GM23248 (cell line): Measurements from ENCODE around the gene RGS14. TPM values are rescaled to one million over a fixed set of nuclear protein-coding genes. Genes with fewer than 3 reads are reported as not detected.

ENCODE experiments used
- DNase-seq: peaks from one replicate; pipeline ENCODE4 v3.0.0-alpha.2; 2015
- H2AFZ ChIP-seq: fragments of 200-600 bp; sonication (generic); 2 replicates; pipeline ENCODE4 v1.6.1; 2016; ENCODE audit warnings: antibody characterized with exemption
- H3F3A ChIP-seq: fragments of 200-600 bp; sonication (generic); 2 replicates; pipeline ENCODE4 v1.6.1; 2016; ENCODE audit warnings: mild to moderate bottlenecking, antibody characterized with exemption, mixed run types; ENCODE audit not compliant: insufficient read depth
- H3K27ac ChIP-seq: fragments of 200-600 bp; sonication (generic); 2 replicates; pipeline ENCODE4 v1.5.1; 2016; ENCODE audit warnings: mild to moderate bottlenecking
- H3K27me3 ChIP-seq: fragments of 200-600 bp; sonication (generic); replicated peaks from 2 replicates; pipeline ENCODE4 v1.6.1; 2016; ENCODE audit warnings: mild to moderate bottlenecking; ENCODE audit not compliant: insufficient read depth
- H3K36me3 ChIP-seq: fragments of 200-600 bp; sonication (generic); 2 replicates; pipeline ENCODE4 v1.6.1; 2016; ENCODE audit warnings: low read depth, mild to moderate bottlenecking
- H3K4me1 ChIP-seq: fragments of 200-600 bp; sonication (generic); 2 replicates; pipeline ENCODE4 v1.6.1; 2016; ENCODE audit warnings: mild to moderate bottlenecking; ENCODE audit not compliant: insufficient read depth
- H3K4me2 ChIP-seq: fragments of 200-600 bp; sonication (generic); one replicate; pipeline ENCODE4 v1.6.1; 2016; ENCODE audit warnings: mild to moderate bottlenecking; ENCODE audit not compliant: unreplicated experiment
- H3K4me3 ChIP-seq: fragments of 200-600 bp; sonication (generic); 2 replicates; pipeline ENCODE4 v1.5.1; 2016; ENCODE audit warnings: mild to moderate bottlenecking
- H3K79me2 ChIP-seq: fragments of 200-600 bp; sonication (generic); 2 replicates; pipeline ENCODE4 v1.6.1; 2016; ENCODE audit warnings: mild to moderate bottlenecking; ENCODE audit not compliant: insufficient read depth
- H3K9ac ChIP-seq: fragments of 200-600 bp; sonication (generic); 2 replicates; pipeline ENCODE4 v1.6.1; 2016; ENCODE audit warnings: mild to moderate bottlenecking
- H3K9me2 ChIP-seq: fragments of 200-600 bp; sonication (generic); 2 replicates; pipeline ENCODE4 v1.6.1; 2016; ENCODE audit warnings: mixed run types, mild to moderate bottlenecking, moderate library complexity; ENCODE audit not compliant: insufficient read depth
- H3K9me3 ChIP-seq: fragments of 200-600 bp; sonication (generic); one replicate; pipeline ENCODE4 v1.6.1; 2017; ENCODE audit warnings: low read depth
- H4K20me1 ChIP-seq: fragments of 200-600 bp; sonication (generic); 2 replicates; pipeline ENCODE4 v1.6.0; 2016; ENCODE audit not compliant: insufficient read depth
- EZH2 ChIP-seq: fragments of 200-600 bp; sonication (generic); IDR thresholded peaks from 2 replicates; pipeline ENCODE4 v1.6.1; 2018; ENCODE audit warnings: antibody characterized with exemption, mild to moderate bottlenecking; ENCODE audit not compliant: insufficient read depth, poor library complexity, severe bottlenecking
- EZH2phosphoT487 ChIP-seq: fragments of 200-600 bp; sonication (generic); IDR thresholded peaks from 2 replicates; pipeline ENCODE4 v1.6.1; 2018; ENCODE audit warnings: antibody characterized with exemption, moderate library complexity, mild to moderate bottlenecking, low read depth; ENCODE audit not compliant: insufficient read depth
- WGBS, 2 experiments: methylation state at CpG; one replicate each; pipeline ENCODE4 v1.1.6; 2015 to 2017; ENCODE audit warnings: low lambda C conversion rate in 2 of 2, low coverage in 1 of 2; ENCODE audit errors: missing lambda C conversion rate in 2 of 2; 5-methylcytosine and 5-hydroxymethylcytosine counted together
- in situ Hi-C: fragments of 300-500 bp; cut with MboI; formaldehyde crosslinking; loops from 2 replicates; pipeline ENCODE4 v1.15.0; 2020
- polyA plus RNA-seq: library from polyadenylated mRNA; unstranded; fragments of >200 nt; fragmentation: Nextera tagmentation; extraction: Ambion mirVana; gene quantifications from 2 replicates; pipeline ENCODE4 v1.2.1, GENCODE V29; 2016
- total RNA-seq: library from RNA; depleted of rRNA; stranded (reverse); fragments of >200 nt; shearing (Covaris generic); gene quantifications from 2 replicates; pipeline ENCODE4 v1.2.3, GENCODE V29; 2014

RGS14 gene
- total and polyA plus RNA-seq, 2 experiments from 2014 or later = 2.5 to 6.4 TPM

DNA sequence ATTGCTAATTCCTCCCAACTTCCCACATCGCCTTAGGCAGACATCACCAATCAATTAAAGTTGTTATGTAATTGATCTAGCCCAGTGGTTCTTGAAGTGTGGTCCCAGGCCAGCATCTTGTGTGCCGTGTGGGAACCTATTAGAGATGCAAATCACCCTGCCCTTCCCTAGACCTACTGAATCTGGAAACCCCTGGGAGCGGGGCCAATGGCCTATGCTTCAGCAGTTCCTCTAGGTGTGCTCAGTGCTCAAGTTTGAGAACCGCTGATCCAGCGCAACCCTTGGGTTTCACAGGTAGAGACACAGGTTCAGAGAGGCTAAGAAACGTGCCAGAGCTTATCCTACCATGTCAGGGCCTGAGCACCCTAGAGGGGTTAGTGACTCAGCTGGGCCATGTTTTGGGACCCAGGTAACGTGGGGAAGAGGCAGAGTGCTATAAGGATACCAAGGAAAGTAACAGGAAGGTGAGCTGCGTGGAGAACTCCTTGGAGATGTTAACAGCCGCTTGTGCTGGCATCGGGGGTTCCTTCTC lies 30.9 kb downstream of the RGS14 start:
- H3K4me2 ChIP-seq = peak overlapping the region; percentile 21
- no peak overlapping the region for H3K27ac ChIP-seq
- H3F3A ChIP-seq = peaks cover 23% of the 10 kb centered on the region
- H3K4me3 ChIP-seq = no peak overlapping the region
- no peaks in the 10 kb centered on the region for H3K79me2 ChIP-seq
- H3K9me2 ChIP-seq = no peaks in the 10 kb centered on the region
- H3K9me3 ChIP-seq = no peaks in the 10 kb centered on the region
- no peak overlapping the region for H2AFZ ChIP-seq
- no peaks in the 10 kb centered on the region for H4K20me1 ChIP-seq
- WGBS, 2 experiments = 94% methylated on average over 10 of the region's 10 CpGs
- no peaks in the 10 kb centered on the region for H3K36me3 ChIP-seq
- in situ Hi-C loops = no loop called here
- peak overlapping the region; percentile 29; the same call in 1 of the 2 replicates for H3K9ac ChIP-seq
- no peak for TF ChIP-seq EZH2phosphoT487
- no peak for TF ChIP-seq EZH2
- peaks cover 16% of the 10 kb centered on the region for H3K27me3 ChIP-seq
- peaks cover 15% of the 10 kb centered on the region for H3K4me1 ChIP-seq
- DNase-seq = no peak

DNA sequence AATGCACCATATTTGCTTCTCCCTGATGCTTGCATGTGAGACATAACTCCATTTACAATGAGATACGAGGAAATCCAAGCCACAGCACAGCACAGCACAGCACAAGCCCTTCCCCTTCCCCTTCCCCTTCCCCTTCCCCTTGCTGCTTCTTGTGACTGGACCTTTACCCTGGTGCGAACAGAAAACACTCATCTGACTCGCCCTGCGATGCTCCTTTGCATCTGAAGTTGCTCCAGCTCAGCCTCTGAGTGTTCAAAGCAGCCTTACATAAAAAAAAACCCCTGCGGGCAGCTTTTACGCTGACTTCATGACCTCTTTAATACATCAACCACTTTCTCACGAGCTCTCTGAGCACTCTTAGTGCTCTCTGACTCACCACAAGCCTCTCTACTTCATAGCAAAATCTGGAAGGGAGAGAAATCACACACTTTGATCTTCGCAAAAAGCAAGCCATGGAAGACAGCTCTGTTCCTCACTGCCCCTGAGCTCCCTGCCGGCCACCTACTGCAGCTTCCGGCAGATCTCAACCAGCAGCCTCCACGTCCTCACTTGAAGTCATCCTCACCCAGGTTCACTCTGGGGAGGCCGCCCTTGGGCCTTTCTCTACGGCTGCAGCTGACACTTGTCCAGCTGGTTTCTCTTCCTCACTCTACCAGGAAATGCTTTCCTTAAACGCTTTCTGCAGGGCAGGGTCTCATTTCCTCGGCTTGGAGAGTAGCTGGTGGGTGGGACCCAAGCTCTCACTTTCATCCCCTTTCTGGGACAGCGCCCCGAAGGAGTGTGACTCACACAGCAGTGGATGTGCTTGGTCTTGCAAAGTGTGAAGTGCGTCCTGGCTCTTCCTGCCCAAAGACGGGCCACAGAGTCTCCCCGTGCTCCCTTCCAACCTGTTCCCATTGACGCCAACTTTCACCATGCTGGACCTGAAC lies 31.8 kb downstream of the RGS14 start:
- DNase-seq = peak; percentile 97
- no peaks in the 10 kb centered on the region for H3K9me3 ChIP-seq
- in situ Hi-C loops = loop anchor here (10.0 kb wide), 1 partner anchor 65 kb away; no protein-coding TSS in a partner anchor
- peaks cover 9% of the 10 kb centered on the region; the same call in 1 of the 2 replicates for H3K27me3 ChIP-seq
- 0 out of 2 replicates have a peak overlapping the region, but pooled peaks have one; percentile 8 for H2AFZ ChIP-seq
- H3K4me1 ChIP-seq = peaks cover 15% of the 10 kb centered on the region
- peaks cover 23% of the 10 kb centered on the region for H3F3A ChIP-seq
- WGBS, 2 experiments = 17 to 22% methylated on average over 21 of the region's 21 CpGs
- peak overlapping the region; percentile 82 for H3K27ac ChIP-seq
- H3K79me2 ChIP-seq = no peaks in the 10 kb centered on the region
- H4K20me1 ChIP-seq = no peaks in the 10 kb centered on the region
- no peaks in the 10 kb centered on the region for H3K36me3 ChIP-seq
- no peak for TF ChIP-seq EZH2phosphoT487
- no peak for TF ChIP-seq EZH2
- peak overlapping the region; percentile 68 for H3K4me2 ChIP-seq
- no peaks in the 10 kb centered on the region for H3K9me2 ChIP-seq
- peak overlapping the region; percentile 62 for H3K9ac ChIP-seq
- H3K4me3 ChIP-seq = peak overlapping the region; percentile 27; the same call in 1 of the 2 replicates

DNA sequence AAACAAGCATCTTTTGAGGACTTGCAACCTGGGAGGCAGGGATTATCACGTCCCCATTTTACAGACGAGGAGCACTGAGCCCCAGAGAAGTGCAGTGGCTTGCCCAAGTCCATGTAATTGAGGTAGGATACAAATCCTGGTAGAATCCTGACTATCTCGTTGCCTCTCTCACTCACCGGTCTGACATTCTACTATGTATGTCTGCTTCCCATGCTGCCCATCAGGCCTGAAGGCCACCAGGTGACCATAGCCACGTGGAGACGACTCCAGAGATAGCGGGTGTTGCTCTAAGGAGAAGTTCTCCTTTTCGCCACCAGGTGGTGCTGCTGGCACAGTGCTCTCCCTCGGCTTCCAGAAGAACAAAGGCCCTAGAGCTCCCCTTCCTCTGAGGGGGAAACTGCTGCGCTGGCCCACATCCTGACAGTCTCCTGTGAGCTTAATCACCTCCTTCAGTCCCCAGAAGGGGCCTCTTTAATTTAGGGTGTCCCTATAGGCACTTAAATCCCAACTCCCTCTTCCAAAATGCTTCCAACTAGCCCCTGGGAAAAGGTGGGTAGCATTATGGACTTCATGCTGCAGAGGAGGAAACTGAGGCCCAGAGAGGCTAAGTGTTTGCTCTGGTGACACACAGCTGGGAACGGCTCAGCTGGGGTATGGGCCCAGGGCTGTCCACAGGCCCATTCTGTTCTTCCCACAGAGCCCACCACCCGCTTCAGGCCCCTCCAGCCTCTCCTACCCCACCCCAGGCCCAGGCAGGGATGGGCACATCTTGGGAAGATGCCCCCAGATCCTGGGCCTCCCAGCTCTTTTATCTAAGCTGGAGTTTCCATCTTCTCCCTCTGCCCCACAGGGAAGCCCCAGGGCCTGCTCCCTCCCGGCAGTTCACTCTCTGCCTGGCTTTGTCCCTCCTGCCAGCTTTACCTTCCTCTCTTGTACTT lies 32.9 kb downstream of the RGS14 start:
- no peak overlapping the region for H3K4me3 ChIP-seq
- no peaks in the 10 kb centered on the region for H4K20me1 ChIP-seq
- H3K9ac ChIP-seq = peak overlapping the region; percentile 62
- H3K4me1 ChIP-seq = peaks cover 15% of the 10 kb centered on the region
- H2AFZ ChIP-seq = no peak overlapping the region
- WGBS, 2 experiments = 16 to 17% methylated on average over 13 of the region's 13 CpGs
- peak overlapping the region; percentile 82; the same call in 1 of the 2 replicates for H3K27ac ChIP-seq
- DNase-seq = peak; percentile 79
- H3K36me3 ChIP-seq = no peaks in the 10 kb centered on the region
- no peak overlapping the region for H3K4me2 ChIP-seq
- H3K27me3 ChIP-seq = no peaks in the 10 kb centered on the region
- in situ Hi-C loops = loop anchor here (10.0 kb wide), 1 partner anchor 64 kb away; no protein-coding TSS in a partner anchor
- H3K79me2 ChIP-seq = no peaks in the 10 kb centered on the region
- peaks cover 23% of the 10 kb centered on the region for H3F3A ChIP-seq
- no peaks in the 10 kb centered on the region for H3K9me3 ChIP-seq
- H3K9me2 ChIP-seq = no peaks in the 10 kb centered on the region
- TF ChIP-seq EZH2phosphoT487 (no peak), EZH2 (no peak)

DNA sequence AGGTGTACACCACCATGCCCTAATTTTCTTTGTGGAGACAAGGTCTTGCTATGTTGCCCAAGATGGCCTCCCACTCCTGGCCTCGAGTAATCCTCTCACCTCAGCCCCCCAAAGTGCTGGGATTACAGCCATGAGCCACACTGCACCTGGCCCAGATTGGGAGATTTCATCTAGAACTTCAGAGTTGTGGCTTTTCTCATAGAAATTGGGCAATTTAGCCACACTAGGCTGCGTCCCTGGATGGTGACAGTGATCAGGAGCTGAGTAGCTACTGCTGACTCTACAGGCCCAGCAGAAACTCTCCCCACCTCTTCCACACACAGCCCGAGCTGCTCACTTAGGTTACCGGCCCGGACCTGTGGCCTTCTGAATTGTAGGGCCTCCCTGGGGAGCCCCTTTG lies 35.0 kb downstream of the RGS14 start:
- in situ Hi-C loops = loop anchor here (10.0 kb wide), 1 partner anchor 62 kb away; no protein-coding TSS in a partner anchor
- Histone ChIP-seq H3K27me3 (no peaks in the 10 kb centered on the region), H4K20me1 (no peaks in the 10 kb centered on the region), H3K36me3 (no peaks in the 10 kb centered on the region), H3F3A (peaks cover 23% of the 10 kb centered on the region), H3K9me3 (no peaks in the 10 kb centered on the region), H3K4me2 (no peak overlapping the region), H3K4me3 (no peak overlapping the region), H3K27ac (no peak overlapping the region), H3K4me1 (peaks cover 15% of the 10 kb centered on the region), H3K9me2 (no peaks in the 10 kb centered on the region), H3K9ac (no peak overlapping the region), H3K79me2 (no peaks in the 10 kb centered on the region), H2AFZ (no peak overlapping the region)
- TF ChIP-seq EZH2 = no peak
- no peak for TF ChIP-seq EZH2phosphoT487
- DNase-seq = no peak
- whole genome bisulfite sequencing, 2 experiments = 66 to 69% methylated on average over 5 of the region's 5 CpGs
